H9 (cell line): Measurements from ENCODE around the gene PHACTR2. TPM values are rescaled to one million over a fixed set of nuclear protein-coding genes. Genes with fewer than 3 reads are reported as not detected.

Experiments used
- DNase-seq: peaks from one replicate; pipeline ENCODE4 v3.0.0-alpha.2; 2017
- H2AFZ ChIP-seq: one replicate; pipeline ENCODE4 v1.6.1; 2013; ENCODE audit warnings: mild to moderate bottlenecking, low read length, control low read depth, moderate library complexity
- H2AK5ac ChIP-seq: 2 replicates; pipeline ENCODE4 v1.6.1; 2013; ENCODE audit warnings: low read length, control low read depth, mixed read lengths; ENCODE audit not compliant: insufficient read length
- H2BK120ac ChIP-seq: one replicate; pipeline ENCODE4 v1.6.1; 2013; ENCODE audit warnings: low read depth, mild to moderate bottlenecking, low read length, control low read depth, inconsistent platforms; ENCODE audit not compliant: poor library complexity, severe bottlenecking
- H2BK12ac ChIP-seq: 2 replicates; pipeline ENCODE4 v1.6.1; 2013; ENCODE audit warnings: low read length, control low read depth, mixed read lengths, low read depth; ENCODE audit not compliant: insufficient read length
- H2BK15ac ChIP-seq: 2 replicates; pipeline ENCODE4 v1.6.1; 2013; ENCODE audit warnings: low read depth, low read length, control low read depth
- H2BK20ac ChIP-seq: one replicate; pipeline ENCODE4 v1.6.1; 2013; ENCODE audit warnings: low read depth, mild to moderate bottlenecking, low read length, control low read depth, inconsistent platforms; ENCODE audit not compliant: poor library complexity, severe bottlenecking
- H2BK5ac ChIP-seq: 2 replicates; pipeline ENCODE4 v1.6.1; 2013; ENCODE audit warnings: low read length, control low read depth, mixed read lengths; ENCODE audit not compliant: insufficient read length
- H3K14ac ChIP-seq: 2 replicates; pipeline ENCODE4 v1.6.1; 2013; ENCODE audit warnings: low read length, control low read depth; ENCODE audit not compliant: insufficient read depth
- H3K18ac ChIP-seq: 2 replicates; pipeline ENCODE4 v1.6.1; 2013; ENCODE audit warnings: low read depth, mild to moderate bottlenecking, mixed read lengths, low read length, control low read depth; ENCODE audit not compliant: insufficient read length
- H3K23ac ChIP-seq: 2 replicates; pipeline ENCODE4 v1.6.1; 2013; ENCODE audit warnings: low read length, control low read depth, mixed read lengths, low read depth; ENCODE audit not compliant: insufficient read length
- H3K23me2 ChIP-seq: 2 replicates; pipeline ENCODE4 v1.6.1; 2013; ENCODE audit warnings: low read depth, mild to moderate bottlenecking, mixed read lengths, low read length, control low read depth; ENCODE audit not compliant: insufficient read length, poor library complexity, severe bottlenecking
- H3K27ac ChIP-seq: 2 replicates; pipeline ENCODE4 v1.5.1; 2013; ENCODE audit warnings: low read length, control low read depth, mixed read lengths, low read depth; ENCODE audit not compliant: insufficient read length
- H3K27me3 ChIP-seq: 2 replicates; pipeline ENCODE4 v1.6.1; 2013; ENCODE audit warnings: low read length, control low read depth, inconsistent platforms; ENCODE audit not compliant: insufficient read depth
- H3K4ac ChIP-seq: 2 replicates; pipeline ENCODE4 v1.6.1; 2013; ENCODE audit warnings: low read depth, mild to moderate bottlenecking, control low read depth, inconsistent platforms, low read length, moderate library complexity
- H3K4me1 ChIP-seq: 2 replicates; pipeline ENCODE4 v1.6.1; 2013; ENCODE audit warnings: low read length, control low read depth, inconsistent platforms; ENCODE audit not compliant: insufficient read depth
- H3K4me2 ChIP-seq: 2 replicates; pipeline ENCODE4 v1.6.1; 2013; ENCODE audit warnings: low read length, control low read depth, mixed read lengths; ENCODE audit not compliant: insufficient read length, insufficient read depth
- H3K56ac ChIP-seq: 2 replicates; pipeline ENCODE4 v1.6.1; 2013; ENCODE audit warnings: low read depth, mild to moderate bottlenecking, mixed read lengths, low read length, control low read depth; ENCODE audit not compliant: insufficient read length
- H3K79me1 ChIP-seq: 2 replicates; pipeline ENCODE4 v1.6.1; 2013; ENCODE audit warnings: low read depth, mild to moderate bottlenecking, moderate library complexity, low read length, control low read depth, inconsistent platforms; ENCODE audit not compliant: insufficient read depth, poor library complexity, severe bottlenecking
- H3K79me2 ChIP-seq: 2 replicates; pipeline ENCODE4 v1.6.1; 2013; ENCODE audit warnings: low read length, control low read depth, inconsistent platforms; ENCODE audit not compliant: insufficient read depth
- H3K9ac ChIP-seq: 2 replicates; pipeline ENCODE4 v1.6.1; 2013; ENCODE audit warnings: low read length, control low read depth, mixed read lengths; ENCODE audit not compliant: insufficient read length; ENCODE audit errors: extremely low read depth
- H3K9me3 ChIP-seq: one replicate; pipeline ENCODE4 v1.6.1; 2013; ENCODE audit warnings: low read depth, low read length, inconsistent platforms; ENCODE audit not compliant: control insufficient read depth
- H3T11ph ChIP-seq: one replicate; pipeline ENCODE4 v1.6.1; 2013; ENCODE audit warnings: mild to moderate bottlenecking, low read length, control low read depth, inconsistent platforms
- H4K20me1 ChIP-seq: one replicate; pipeline ENCODE4 v1.6.1; 2013; ENCODE audit not compliant: control insufficient read depth, insufficient read length, insufficient read depth
- H4K5ac ChIP-seq: 2 replicates; pipeline ENCODE4 v1.6.1; 2013; ENCODE audit warnings: low read depth, mild to moderate bottlenecking, mixed read lengths, low read length, control low read depth; ENCODE audit not compliant: insufficient read length
- H4K8ac ChIP-seq: replicated peaks from 2 replicates; pipeline ENCODE4 v1.6.1; 2013; ENCODE audit warnings: low read length, control low read depth, mixed read lengths, low read depth; ENCODE audit not compliant: insufficient read length
- H4K91ac ChIP-seq: 2 replicates; pipeline ENCODE4 v1.6.1; 2013; ENCODE audit warnings: low read depth, mild to moderate bottlenecking, moderate library complexity, mixed read lengths, low read length, control low read depth; ENCODE audit not compliant: insufficient read length
- H3K27ac Mint-ChIP-seq, 3 experiments: 2 replicates in 2 of 3; 3 replicates in 1 of 3; pipeline ENCODE4 v1.8.0; 2020 to 2021; ENCODE audit warnings: mixed read lengths in 3 of 3, mild to moderate bottlenecking in 1 of 3, moderate library complexity in 1 of 3
- H3K27me3 Mint-ChIP-seq: 2 replicates; pipeline ENCODE4 v1.8.0; 2021; ENCODE audit warnings: low read depth, mild to moderate bottlenecking, moderate library complexity, mixed read lengths
- H3K36me3 Mint-ChIP-seq, 3 experiments: 2 replicates in 2 of 3; 3 replicates in 1 of 3; pipeline ENCODE4 v1.8.0; 2020 to 2021; ENCODE audit warnings: low read depth in 3 of 3, mixed read lengths in 3 of 3; ENCODE audit not compliant: insufficient read depth in 1 of 3
- H3K4me1 Mint-ChIP-seq, 2 experiments: 2 replicates each; pipeline ENCODE4 v1.8.0; 2020; ENCODE audit warnings: mixed read lengths in 2 of 2
- H3K4me3 Mint-ChIP-seq, 2 experiments: 2 replicates in 1 of 2; 3 replicates in 1 of 2; pipeline ENCODE4 v1.8.0; 2020 to 2021; ENCODE audit warnings: mild to moderate bottlenecking in 2 of 2, mixed read lengths in 2 of 2, moderate library complexity in 1 of 2
- H3K9me3 Mint-ChIP-seq, 2 experiments: 2 replicates in 1 of 2; 3 replicates in 1 of 2; pipeline ENCODE4 v1.8.0; 2020; ENCODE audit warnings: mild to moderate bottlenecking in 2 of 2, mixed read lengths in 2 of 2, moderate library complexity in 1 of 2
- WGBS: extraction: QIAGEN DNeasy Blood & Tissue Kit; methylation state at CpG from one replicate; pipeline ENCODE4 v1.1.7; 2013; ENCODE audit warnings: missing lambda C conversion rate, low lambda C conversion rate, mixed read lengths; ENCODE audit not compliant: insufficient read length; ENCODE audit errors: extremely low coverage; 5-methylcytosine and 5-hydroxymethylcytosine counted together
- total RNA-seq: library from RNA; stranded (reverse); gene quantifications from 2 replicates; pipeline ENCODE4 v1.2.1, GENCODE V29; 2021
- TF ChIP-seq, protein P1 (sequence below): fragments of 200-600 bp; sonication (generic); conservative IDR thresholded peaks from 3 replicates; pipeline ENCODE4 v1.8.0; 2021; ENCODE audit warnings: antibody characterized with exemption, mild to moderate bottlenecking

Gene PHACTR2
- total RNA-seq, 1 experiment from 2014 or later, result 131 TPM

DNA sequence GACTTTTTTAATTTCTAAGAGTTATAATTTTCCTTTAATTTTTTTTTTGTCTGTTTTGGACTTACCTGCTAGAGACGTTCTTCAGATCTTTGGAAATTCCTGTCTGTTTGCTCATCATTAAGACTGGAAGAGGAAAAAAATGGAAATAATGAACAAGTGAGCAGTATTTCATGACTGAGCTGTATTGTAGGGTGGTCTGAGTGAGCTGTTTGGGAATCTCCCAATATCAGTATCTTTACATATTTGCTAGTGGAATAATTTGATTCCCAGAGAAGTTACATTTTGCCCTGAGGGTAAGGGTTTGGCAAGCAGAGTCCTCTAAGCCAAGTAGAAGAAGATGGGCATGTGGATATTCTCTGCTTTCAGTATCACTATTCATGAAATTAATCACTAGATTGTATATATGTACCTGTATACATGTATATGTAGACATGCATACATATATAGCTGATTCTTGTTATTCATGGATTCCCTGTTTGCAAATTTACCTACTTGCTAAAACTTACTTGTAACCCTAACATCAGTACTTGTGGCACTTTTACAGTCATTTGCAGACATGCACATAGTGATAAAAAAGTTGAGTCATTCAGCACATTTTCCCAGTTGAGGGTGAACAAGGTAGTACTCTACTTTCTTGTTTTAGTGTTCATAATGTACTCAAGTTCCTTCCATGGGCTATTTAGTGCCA lies 200.0 kb downstream of the PHACTR2 start:
- Histone ChIP-seq H3K4ac (no peak overlapping the region), H3K18ac (no peak overlapping the region), H3K23ac (no peak overlapping the region), H4K91ac (no peak overlapping the region), H3K4me1 (no peaks in the 10 kb centered on the region), H2BK12ac (no peak overlapping the region), H4K5ac (no peak overlapping the region), H2BK120ac (no peak overlapping the region), H3K9ac (no peak overlapping the region), H2BK20ac (no peak overlapping the region), H3K79me1 (no peaks in the 10 kb centered on the region), H2AK5ac (no peak overlapping the region), H2BK15ac (no peak overlapping the region), H3K79me2 (no peaks in the 10 kb centered on the region), H3K56ac (no peak overlapping the region), H3T11ph (no peak overlapping the region), H4K8ac (no peak overlapping the region), H3K14ac (no peak overlapping the region), H3K23me2 (peaks cover 3% of the 10 kb centered on the region), H3K4me2 (no peak overlapping the region), H2BK5ac (no peak overlapping the region), H3K9me3 (no peaks in the 10 kb centered on the region), H3K27me3 (no peaks in the 10 kb centered on the region), H2AFZ (no peak overlapping the region), H3K27ac (no peak overlapping the region), H4K20me1 (no peaks in the 10 kb centered on the region)
- no peaks in the 10 kb centered on the region for H3K4me1 Mint-ChIP-seq
- no peak for DNase-seq
- no CpG with 5 or more reads among the region's 1 CpG for WGBS
- peaks cover 15 to 27% of the 10 kb centered on the region in 2 experiments for H3K9me3 Mint-ChIP-seq
- peaks cover 3 to 12% (median 8%) of the 10 kb centered on the region in 3 experiments; a peak in 6 of 7 replicates for H3K36me3 Mint-ChIP-seq
- H3K27ac Mint-ChIP-seq, result no peak overlapping the region
- H3K4me3 Mint-ChIP-seq, result no peak overlapping the region
- no peaks in the 10 kb centered on the region; the same call in none of the 2 replicates for H3K27me3 Mint-ChIP-seq
- TF ChIP-seq, protein P1, sequence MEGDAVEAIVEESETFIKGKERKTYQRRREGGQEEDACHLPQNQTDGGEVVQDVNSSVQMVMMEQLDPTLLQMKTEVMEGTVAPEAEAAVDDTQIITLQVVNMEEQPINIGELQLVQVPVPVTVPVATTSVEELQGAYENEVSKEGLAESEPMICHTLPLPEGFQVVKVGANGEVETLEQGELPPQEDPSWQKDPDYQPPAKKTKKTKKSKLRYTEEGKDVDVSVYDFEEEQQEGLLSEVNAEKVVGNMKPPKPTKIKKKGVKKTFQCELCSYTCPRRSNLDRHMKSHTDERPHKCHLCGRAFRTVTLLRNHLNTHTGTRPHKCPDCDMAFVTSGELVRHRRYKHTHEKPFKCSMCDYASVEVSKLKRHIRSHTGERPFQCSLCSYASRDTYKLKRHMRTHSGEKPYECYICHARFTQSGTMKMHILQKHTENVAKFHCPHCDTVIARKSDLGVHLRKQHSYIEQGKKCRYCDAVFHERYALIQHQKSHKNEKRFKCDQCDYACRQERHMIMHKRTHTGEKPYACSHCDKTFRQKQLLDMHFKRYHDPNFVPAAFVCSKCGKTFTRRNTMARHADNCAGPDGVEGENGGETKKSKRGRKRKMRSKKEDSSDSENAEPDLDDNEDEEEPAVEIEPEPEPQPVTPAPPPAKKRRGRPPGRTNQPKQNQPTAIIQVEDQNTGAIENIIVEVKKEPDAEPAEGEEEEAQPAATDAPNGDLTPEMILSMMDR, result no peak
